ENCODE measurements around the gene RC3H1.

- TF ChIP-seq POLR2A (conservative IDR thresholded peaks at IDR 0.05) = no peak
- no peak for TF ChIP-seq NR1H2 (CRISPR knock-in tag; IDR thresholded peaks at IDR 0.05)
- TF ChIP-seq CTCF (IDR thresholded peaks at IDR 0.05 in 2 of 3, conservative IDR thresholded peaks at IDR 0.05 in 1 of 3; ENCODE audit: insufficient read depth in 2 of 3, low read depth in 1 of 3, low read length in 3 of 3) = no peak
- no peak for TF ChIP-seq MXI1 (IDR thresholded peaks at IDR 0.05; ENCODE audit: low read depth, low read length)
- TF ChIP-seq ZBTB2 (IDR thresholded peaks at IDR 0.05) = no peak
- no peak for TF ChIP-seq PCBP2 (IDR thresholded peaks at IDR 0.05; ENCODE audit: low read depth, low read length, poor library complexity, severe bottlenecking)
- TF ChIP-seq BMI1 (IDR thresholded peaks at IDR 0.05; ENCODE audit: low read length) = no peak
- no peak for TF ChIP-seq SIN3A (IDR thresholded peaks at IDR 0.05; ENCODE audit: borderline replicate concordance in 2 of 2, control insufficient read depth in 1 of 2, low read depth in 2 of 2, low read length in 2 of 2)
- TF ChIP-seq EP300 (IDR thresholded peaks at IDR 0.05; ENCODE audit: low read length) = no peak
- no peak for TF ChIP-seq ATF2 (CRISPR knock-in tag; IDR thresholded peaks at IDR 0.05)
Measured at GRCh38 chr1:173997791-173998190, 24.4 kb downstream of the RC3H1 start.

Measured in K562 (cell line).